ENCODE results near the gene DDX56. TPM values are rescaled to one million over a fixed set of nuclear protein-coding genes. Genes with fewer than 3 reads are reported as not detected.

The DDX56 gene
- total and polyA plus RNA-seq, 2 of the 13 experiments (the other 11 are each of a cell fraction or from before 2014, with no cell fraction given) = 82.6 to 120 TPM

- TF ChIP-seq, protein P1, sequence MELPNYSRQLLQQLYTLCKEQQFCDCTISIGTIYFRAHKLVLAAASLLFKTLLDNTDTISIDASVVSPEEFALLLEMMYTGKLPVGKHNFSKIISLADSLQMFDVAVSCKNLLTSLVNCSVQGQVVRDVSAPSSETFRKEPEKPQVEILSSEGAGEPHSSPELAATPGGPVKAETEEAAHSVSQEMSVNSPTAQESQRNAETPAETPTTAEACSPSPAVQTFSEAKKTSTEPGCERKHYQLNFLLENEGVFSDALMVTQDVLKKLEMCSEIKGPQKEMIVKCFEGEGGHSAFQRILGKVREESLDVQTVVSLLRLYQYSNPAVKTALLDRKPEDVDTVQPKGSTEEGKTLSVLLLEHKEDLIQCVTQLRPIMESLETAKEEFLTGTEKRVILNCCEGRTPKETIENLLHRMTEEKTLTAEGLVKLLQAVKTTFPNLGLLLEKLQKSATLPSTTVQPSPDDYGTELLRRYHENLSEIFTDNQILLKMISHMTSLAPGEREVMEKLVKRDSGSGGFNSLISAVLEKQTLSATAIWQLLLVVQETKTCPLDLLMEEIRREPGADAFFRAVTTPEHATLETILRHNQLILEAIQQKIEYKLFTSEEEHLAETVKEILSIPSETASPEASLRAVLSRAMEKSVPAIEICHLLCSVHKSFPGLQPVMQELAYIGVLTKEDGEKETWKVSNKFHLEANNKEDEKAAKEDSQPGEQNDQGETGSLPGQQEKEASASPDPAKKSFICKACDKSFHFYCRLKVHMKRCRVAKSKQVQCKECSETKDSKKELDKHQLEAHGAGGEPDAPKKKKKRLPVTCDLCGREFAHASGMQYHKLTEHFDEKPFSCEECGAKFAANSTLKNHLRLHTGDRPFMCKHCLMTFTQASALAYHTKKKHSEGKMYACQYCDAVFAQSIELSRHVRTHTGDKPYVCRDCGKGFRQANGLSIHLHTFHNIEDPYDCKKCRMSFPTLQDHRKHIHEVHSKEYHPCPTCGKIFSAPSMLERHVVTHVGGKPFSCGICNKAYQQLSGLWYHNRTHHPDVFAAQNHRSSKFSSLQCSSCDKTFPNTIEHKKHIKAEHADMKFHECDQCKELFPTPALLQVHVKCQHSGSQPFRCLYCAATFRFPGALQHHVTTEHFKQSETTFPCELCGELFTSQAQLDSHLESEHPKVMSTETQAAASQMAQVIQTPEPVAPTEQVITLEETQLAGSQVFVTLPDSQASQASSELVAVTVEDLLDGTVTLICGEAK (IDR thresholded peaks at IDR 0.05) = no peak
- TF ChIP-seq, protein P1 (CRISPR knock-in tag; IDR thresholded peaks at IDR 0.05) = peak; percentile 68
- no peak for TF ChIP-seq ZNF619 (CRISPR knock-in tag; IDR thresholded peaks at IDR 0.05)
- peak; percentile 95 for TF ChIP-seq ZNF891 (CRISPR knock-in tag; IDR thresholded peaks at IDR 0.05)
- no peak; the same call in 1 of the 2 replicates for TF ChIP-seq HOXA9 (CRISPR knock-in tag; IDR thresholded peaks at IDR 0.05; ENCODE audit: borderline replicate concordance)
- TF ChIP-seq AGO1 (IDR thresholded peaks at IDR 0.05; ENCODE audit: low read depth, low read length, poor library complexity, severe bottlenecking) = no peak
- TF ChIP-seq, protein P2, sequence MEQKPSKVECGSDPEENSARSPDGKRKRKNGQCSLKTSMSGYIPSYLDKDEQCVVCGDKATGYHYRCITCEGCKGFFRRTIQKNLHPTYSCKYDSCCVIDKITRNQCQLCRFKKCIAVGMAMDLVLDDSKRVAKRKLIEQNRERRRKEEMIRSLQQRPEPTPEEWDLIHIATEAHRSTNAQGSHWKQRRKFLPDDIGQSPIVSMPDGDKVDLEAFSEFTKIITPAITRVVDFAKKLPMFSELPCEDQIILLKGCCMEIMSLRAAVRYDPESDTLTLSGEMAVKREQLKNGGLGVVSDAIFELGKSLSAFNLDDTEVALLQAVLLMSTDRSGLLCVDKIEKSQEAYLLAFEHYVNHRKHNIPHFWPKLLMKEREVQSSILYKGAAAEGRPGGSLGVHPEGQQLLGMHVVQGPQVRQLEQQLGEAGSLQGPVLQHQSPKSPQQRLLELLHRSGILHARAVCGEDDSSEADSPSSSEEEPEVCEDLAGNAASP (CRISPR knock-in tag; IDR thresholded peaks at IDR 0.05; ENCODE audit: borderline replicate concordance) = no peak; the same call in 1 of the 2 replicates
- no peak; the same call in 1 of the 2 replicates for TF ChIP-seq MEIS2 (CRISPR knock-in tag; IDR thresholded peaks at IDR 0.05)
- 0 out of 2 replicates have a peak, but pooled peaks have one; percentile 43 for TF ChIP-seq KLF9 (CRISPR knock-in tag; IDR thresholded peaks at IDR 0.05; ENCODE audit: low read depth)
- no peak for TF ChIP-seq RARG (CRISPR knock-in tag; IDR thresholded peaks at IDR 0.05; ENCODE audit: low read depth)
- no peak for TF ChIP-seq ZNF207 (IDR thresholded peaks at IDR 0.05; ENCODE audit: borderline replicate concordance)
- TF ChIP-seq, protein P3, sequence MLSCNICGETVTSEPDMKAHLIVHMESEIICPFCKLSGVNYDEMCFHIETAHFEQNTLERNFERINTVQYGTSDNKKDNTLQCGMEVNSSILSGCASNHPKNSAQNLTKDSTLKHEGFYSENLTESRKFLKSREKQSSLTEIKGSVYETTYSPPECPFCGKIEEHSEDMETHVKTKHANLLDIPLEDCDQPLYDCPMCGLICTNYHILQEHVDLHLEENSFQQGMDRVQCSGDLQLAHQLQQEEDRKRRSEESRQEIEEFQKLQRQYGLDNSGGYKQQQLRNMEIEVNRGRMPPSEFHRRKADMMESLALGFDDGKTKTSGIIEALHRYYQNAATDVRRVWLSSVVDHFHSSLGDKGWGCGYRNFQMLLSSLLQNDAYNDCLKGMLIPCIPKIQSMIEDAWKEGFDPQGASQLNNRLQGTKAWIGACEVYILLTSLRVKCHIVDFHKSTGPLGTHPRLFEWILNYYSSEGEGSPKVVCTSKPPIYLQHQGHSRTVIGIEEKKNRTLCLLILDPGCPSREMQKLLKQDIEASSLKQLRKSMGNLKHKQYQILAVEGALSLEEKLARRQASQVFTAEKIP (CRISPR knock-in tag; IDR thresholded peaks at IDR 0.05; ENCODE audit: borderline replicate concordance) = no peak
- TF ChIP-seq SMAD9 (CRISPR knock-in tag; IDR thresholded peaks at IDR 0.05) = no peak
- no peak for TF ChIP-seq TEAD2 (CRISPR knock-in tag; IDR thresholded peaks at IDR 0.05)
- TF ChIP-seq MAF1 (CRISPR knock-in tag; IDR thresholded peaks at IDR 0.05; ENCODE audit: borderline replicate concordance) = no peak
These were observed 8.3 kb upstream of the DDX56 start, which contains the start of gene TMED4 (continued) for GRCh38 chr7:44581879-44582603.

Measured in HepG2 (cell line).